Neural cell (in vitro differentiated cells): ENCODE results near the gene UCP2. TPM values are rescaled to one million over a fixed set of nuclear protein-coding genes. Genes with fewer than 3 reads are reported as not detected.
"Not testable (repeated sequence)": the region's sequence is repeated elsewhere in the genome, so short reads cannot be mapped to it uniquely, and the experiment has no call there.

Experiments used
- H2AFZ ChIP-seq: fragments of 200-600, 300-800 bp; sonication (generic), shearing (Covaris generic); 2 replicates; pipeline ENCODE4 v1.6.0; 2014; ENCODE audit warnings: low read depth, mild to moderate bottlenecking, antibody characterized with exemption, low read length, moderate library complexity
- H3F3A ChIP-seq: fragments of 200-600 bp; shearing (Covaris generic); 2 replicates; pipeline ENCODE4 v1.6.1; 2016; ENCODE audit warnings: mild to moderate bottlenecking, moderate library complexity, mixed read lengths, antibody characterized with exemption, low read length; ENCODE audit not compliant: insufficient read depth, poor library complexity, severe bottlenecking
- H3K27ac ChIP-seq: fragments of 200-600, 300-800 bp; sonication (generic), shearing (Covaris generic); 2 replicates; pipeline ENCODE4 v1.5.1; 2014; ENCODE audit warnings: mild to moderate bottlenecking, low read length, moderate library complexity
- H3K27me3 ChIP-seq: fragments of 300-800, 200-600 bp; sonication (generic), shearing (Covaris generic); 2 replicates; pipeline ENCODE4 v1.6.0; 2014; ENCODE audit warnings: mild to moderate bottlenecking, low read depth, low read length, moderate library complexity; ENCODE audit not compliant: insufficient read depth
- H3K36me3 ChIP-seq: fragments of 300-800, 200-600 bp; sonication (generic), shearing (Covaris generic); 2 replicates; pipeline ENCODE4 v1.5.1; 2014; ENCODE audit warnings: mild to moderate bottlenecking, antibody characterized with exemption, low read length, moderate library complexity; ENCODE audit not compliant: insufficient read depth
- H3K4me2 ChIP-seq: fragments of 300-800, 200-600 bp; sonication (generic), shearing (Covaris generic); 2 replicates; pipeline ENCODE4 v1.6.0; 2014; ENCODE audit warnings: mild to moderate bottlenecking, low read length
- H3K4me3 ChIP-seq: fragments of 300-800, 200-600 bp; sonication (generic), shearing (Covaris generic); 2 replicates; pipeline ENCODE4 v1.5.1; 2014; ENCODE audit warnings: mild to moderate bottlenecking, low read length, moderate library complexity
- H3K79me2 ChIP-seq: fragments of 200-600 bp; shearing (Covaris generic); replicated peaks from 2 replicates; pipeline ENCODE4 v1.6.0; 2014; ENCODE audit warnings: mild to moderate bottlenecking, low read length, moderate library complexity; ENCODE audit not compliant: insufficient read depth
- H3K9ac ChIP-seq: fragments of 300-800, 200-600 bp; sonication (generic), shearing (Covaris generic); 2 replicates; pipeline ENCODE4 v1.6.1; 2016; ENCODE audit warnings: mild to moderate bottlenecking, low read length, mixed read lengths
- H3K9me2 ChIP-seq: fragments of 200-600 bp; shearing (Covaris generic); 2 replicates; pipeline ENCODE4 v1.6.1; 2016; ENCODE audit warnings: mild to moderate bottlenecking, low read length, mixed read lengths; ENCODE audit not compliant: insufficient read depth
- H3K9me3 ChIP-seq: fragments of 200-600, 300-800 bp; sonication (generic), shearing (Covaris generic); 2 replicates; pipeline ENCODE4 v1.6.1; 2016; ENCODE audit warnings: mild to moderate bottlenecking, mixed run types, low read length, moderate library complexity, mixed read lengths
- H4K20me1 ChIP-seq: fragments of 200-600 bp; shearing (Covaris generic); 2 replicates; pipeline ENCODE4 v1.6.1; 2016; ENCODE audit warnings: mild to moderate bottlenecking, mixed run types; ENCODE audit not compliant: insufficient read depth
- EP300 ChIP-seq: fragments of 450-650 bp; conservative IDR thresholded peaks from 2 replicates; pipeline ENCODE4 v1.6.1; 2014; ENCODE audit warnings: antibody characterized with exemption, mild to moderate bottlenecking, moderate library complexity; ENCODE audit not compliant: poor library complexity, severe bottlenecking
- EZH2 ChIP-seq: fragments of 200-600, 300-800 bp; shearing (Covaris generic), sonication (generic); IDR thresholded peaks from 2 replicates; pipeline ENCODE4 v1.6.1; 2014; ENCODE audit warnings: antibody characterized with exemption, low read length, borderline replicate concordance, mild to moderate bottlenecking; ENCODE audit not compliant: insufficient read depth, poor library complexity, severe bottlenecking
- MXI1 ChIP-seq: fragments of 450-650 bp; conservative IDR thresholded peaks from 2 replicates; pipeline ENCODE4 v1.6.1; 2014; ENCODE audit warnings: antibody characterized with exemption, mild to moderate bottlenecking; ENCODE audit not compliant: poor library complexity, severe bottlenecking
- POLR2AphosphoS5 ChIP-seq: IDR thresholded peaks from 2 replicates; pipeline ENCODE4 v1.6.1; 2012
- RAD21 ChIP-seq: fragments of 450-650 bp; conservative IDR thresholded peaks from 2 replicates; pipeline ENCODE4 v1.6.1; 2014; ENCODE audit warnings: antibody characterized with exemption, mild to moderate bottlenecking, moderate library complexity
- SMC3 ChIP-seq: fragments of 450-650 bp; conservative IDR thresholded peaks from 2 replicates; pipeline ENCODE4 v1.6.1; 2014; ENCODE audit warnings: antibody characterized with exemption, mild to moderate bottlenecking, moderate library complexity; ENCODE audit not compliant: poor library complexity
- TAF1 ChIP-seq: IDR thresholded peaks from 2 replicates; pipeline ENCODE4 v1.6.1; 2012; ENCODE audit warnings: low read depth
- polyA plus RNA-seq: library from polyadenylated mRNA; depleted of rRNA; stranded (reverse); fragments of >200 nt; gene quantifications from 2 replicates; pipeline ENCODE4 v1.2.3, GENCODE V29; 2014
- TF ChIP-seq, protein P1 (sequence below): fragments of 450-650 bp; IDR thresholded peaks from 2 replicates; pipeline ENCODE4 v1.5.1; 2014; ENCODE audit warnings: antibody characterized with exemption, mild to moderate bottlenecking, moderate library complexity; ENCODE audit not compliant: poor library complexity, severe bottlenecking
- TF ChIP-seq, protein P2 (sequence below): IDR thresholded peaks from 2 replicates; pipeline ENCODE4 v1.6.1; 2012; ENCODE audit warnings: borderline replicate concordance

UCP2 gene
- polyA plus RNA-seq, 1 donor from 2014 or later: not detected

DNA sequence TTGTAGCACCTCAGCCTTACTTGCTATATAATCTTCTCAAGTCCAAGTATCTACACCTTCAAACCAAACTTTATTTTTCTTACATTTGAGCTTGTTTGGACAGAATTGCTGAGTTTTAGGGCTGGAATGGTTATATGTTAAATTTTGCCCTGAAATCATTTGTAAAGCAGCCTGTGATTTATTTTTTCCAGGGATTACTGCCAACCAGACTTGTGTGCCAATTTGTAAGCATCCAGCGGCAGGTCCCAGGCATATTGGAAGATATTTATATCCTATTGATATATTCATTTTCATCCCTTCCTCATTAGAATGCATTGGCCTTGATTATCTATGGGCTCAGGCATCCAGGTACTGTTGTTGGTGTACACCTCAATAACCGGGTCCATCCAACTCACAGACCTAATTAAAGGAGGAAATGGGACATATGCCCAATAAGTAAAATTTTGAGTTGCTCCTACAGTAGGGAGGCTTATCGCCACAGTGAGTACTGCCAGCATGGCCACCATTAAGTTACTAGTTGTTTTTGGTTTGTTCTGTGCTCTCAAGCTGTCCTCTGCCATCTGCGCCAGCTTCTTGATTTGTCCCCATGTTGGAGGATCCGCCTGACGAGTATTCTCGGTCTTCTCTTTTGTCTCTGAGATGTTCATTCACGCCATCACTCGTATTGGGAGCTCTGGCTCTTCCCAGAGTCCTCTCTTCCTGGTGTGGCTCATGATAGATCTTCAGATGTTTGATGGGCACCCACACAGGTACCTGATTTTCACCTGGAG is 41.7 kb downstream of the UCP2 start:
- TF ChIP-seq MXI1 (no peak), SMC3 (no peak), EZH2 (no peak), TAF1 (no peak), POLR2AphosphoS5 (no peak), EP300 (no peak)
- TF ChIP-seq, protein P1, sequence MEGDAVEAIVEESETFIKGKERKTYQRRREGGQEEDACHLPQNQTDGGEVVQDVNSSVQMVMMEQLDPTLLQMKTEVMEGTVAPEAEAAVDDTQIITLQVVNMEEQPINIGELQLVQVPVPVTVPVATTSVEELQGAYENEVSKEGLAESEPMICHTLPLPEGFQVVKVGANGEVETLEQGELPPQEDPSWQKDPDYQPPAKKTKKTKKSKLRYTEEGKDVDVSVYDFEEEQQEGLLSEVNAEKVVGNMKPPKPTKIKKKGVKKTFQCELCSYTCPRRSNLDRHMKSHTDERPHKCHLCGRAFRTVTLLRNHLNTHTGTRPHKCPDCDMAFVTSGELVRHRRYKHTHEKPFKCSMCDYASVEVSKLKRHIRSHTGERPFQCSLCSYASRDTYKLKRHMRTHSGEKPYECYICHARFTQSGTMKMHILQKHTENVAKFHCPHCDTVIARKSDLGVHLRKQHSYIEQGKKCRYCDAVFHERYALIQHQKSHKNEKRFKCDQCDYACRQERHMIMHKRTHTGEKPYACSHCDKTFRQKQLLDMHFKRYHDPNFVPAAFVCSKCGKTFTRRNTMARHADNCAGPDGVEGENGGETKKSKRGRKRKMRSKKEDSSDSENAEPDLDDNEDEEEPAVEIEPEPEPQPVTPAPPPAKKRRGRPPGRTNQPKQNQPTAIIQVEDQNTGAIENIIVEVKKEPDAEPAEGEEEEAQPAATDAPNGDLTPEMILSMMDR: no peak
- TF ChIP-seq, protein P2, sequence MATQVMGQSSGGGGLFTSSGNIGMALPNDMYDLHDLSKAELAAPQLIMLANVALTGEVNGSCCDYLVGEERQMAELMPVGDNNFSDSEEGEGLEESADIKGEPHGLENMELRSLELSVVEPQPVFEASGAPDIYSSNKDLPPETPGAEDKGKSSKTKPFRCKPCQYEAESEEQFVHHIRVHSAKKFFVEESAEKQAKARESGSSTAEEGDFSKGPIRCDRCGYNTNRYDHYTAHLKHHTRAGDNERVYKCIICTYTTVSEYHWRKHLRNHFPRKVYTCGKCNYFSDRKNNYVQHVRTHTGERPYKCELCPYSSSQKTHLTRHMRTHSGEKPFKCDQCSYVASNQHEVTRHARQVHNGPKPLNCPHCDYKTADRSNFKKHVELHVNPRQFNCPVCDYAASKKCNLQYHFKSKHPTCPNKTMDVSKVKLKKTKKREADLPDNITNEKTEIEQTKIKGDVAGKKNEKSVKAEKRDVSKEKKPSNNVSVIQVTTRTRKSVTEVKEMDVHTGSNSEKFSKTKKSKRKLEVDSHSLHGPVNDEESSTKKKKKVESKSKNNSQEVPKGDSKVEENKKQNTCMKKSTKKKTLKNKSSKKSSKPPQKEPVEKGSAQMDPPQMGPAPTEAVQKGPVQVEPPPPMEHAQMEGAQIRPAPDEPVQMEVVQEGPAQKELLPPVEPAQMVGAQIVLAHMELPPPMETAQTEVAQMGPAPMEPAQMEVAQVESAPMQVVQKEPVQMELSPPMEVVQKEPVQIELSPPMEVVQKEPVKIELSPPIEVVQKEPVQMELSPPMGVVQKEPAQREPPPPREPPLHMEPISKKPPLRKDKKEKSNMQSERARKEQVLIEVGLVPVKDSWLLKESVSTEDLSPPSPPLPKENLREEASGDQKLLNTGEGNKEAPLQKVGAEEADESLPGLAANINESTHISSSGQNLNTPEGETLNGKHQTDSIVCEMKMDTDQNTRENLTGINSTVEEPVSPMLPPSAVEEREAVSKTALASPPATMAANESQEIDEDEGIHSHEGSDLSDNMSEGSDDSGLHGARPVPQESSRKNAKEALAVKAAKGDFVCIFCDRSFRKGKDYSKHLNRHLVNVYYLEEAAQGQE: no peak
- Histone ChIP-seq H3K9ac (no peak overlapping the region), H3K4me3 (no peak overlapping the region), H3K79me2 (no peaks in the 10 kb centered on the region), H3K36me3 (peaks cover 4% of the 10 kb centered on the region), H3K9me3 (no peaks in the 10 kb centered on the region), H3F3A (no peaks in the 10 kb centered on the region), H3K9me2 (no peaks in the 10 kb centered on the region), H3K4me2 (no peak overlapping the region), H3K27me3 (no peaks in the 10 kb centered on the region), H2AFZ (no peak overlapping the region), H4K20me1 (no peaks in the 10 kb centered on the region), H3K27ac (no peak overlapping the region)

DNA sequence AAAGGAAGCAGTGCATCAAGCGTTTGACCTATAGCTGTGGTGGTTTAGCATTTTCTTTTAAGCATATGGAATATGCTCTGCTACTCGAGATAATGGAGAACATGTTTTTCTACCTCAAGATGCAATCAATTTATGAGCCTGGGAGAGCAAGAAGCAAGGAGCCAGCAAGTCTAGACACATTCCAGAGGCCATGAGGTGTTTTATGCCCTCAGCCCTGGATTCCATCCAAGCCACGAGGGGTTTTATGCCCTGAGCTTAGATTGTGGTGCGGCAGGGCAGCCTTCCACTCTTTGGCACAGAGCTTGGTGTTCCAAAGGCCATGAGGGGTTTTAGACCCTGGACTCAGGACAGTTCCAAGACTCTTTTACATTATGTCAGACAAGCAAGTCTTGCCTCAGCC is 43.5 kb downstream of the UCP2 start:
- Histone ChIP-seq H3K9me2 (no peaks in the 10 kb centered on the region), H2AFZ (no peak overlapping the region), H3K9me3 (no peaks in the 10 kb centered on the region), H3K4me2 (no peak overlapping the region), H3K9ac (no peak overlapping the region), H3K27me3 (no peaks in the 10 kb centered on the region), H3K27ac (no peak overlapping the region), H3K36me3 (peaks cover 4% of the 10 kb centered on the region), H4K20me1 (no peaks in the 10 kb centered on the region), H3F3A (no peaks in the 10 kb centered on the region), H3K4me3 (no peak overlapping the region), H3K79me2 (no peaks in the 10 kb centered on the region)
- TF ChIP-seq, protein P1: no peak
- TF ChIP-seq SMC3: no peak
- TF ChIP-seq EZH2: no peak
- no peak for TF ChIP-seq POLR2AphosphoS5
- no peak for TF ChIP-seq EP300
- TF ChIP-seq MXI1: no peak
- no peak for TF ChIP-seq RAD21
- TF ChIP-seq, protein P2: no peak
- no peak for TF ChIP-seq TAF1

DNA sequence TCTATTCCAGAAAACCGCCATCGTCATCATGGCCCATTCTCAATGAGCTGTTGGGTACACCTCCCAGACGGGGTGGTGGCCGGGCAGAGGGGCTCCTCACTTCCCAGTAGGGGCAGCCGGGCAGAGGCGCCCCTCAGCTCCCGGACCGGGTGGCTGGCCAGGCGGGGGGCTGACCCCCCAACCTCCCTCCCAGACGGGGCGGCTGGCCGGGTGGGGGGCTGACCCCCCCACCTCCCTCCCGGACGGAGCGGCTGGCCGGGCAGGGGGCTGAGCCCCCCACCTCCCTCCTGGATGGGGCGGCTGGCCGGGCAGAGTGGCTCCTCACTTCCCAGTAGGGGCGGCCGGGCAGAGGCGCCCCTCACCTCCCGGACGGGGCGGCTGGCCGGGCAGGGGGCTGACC is 46.6 kb downstream of the UCP2 start:
- not testable (repeated sequence) for H2AFZ ChIP-seq, H3F3A ChIP-seq, H3K36me3 ChIP-seq, H3K9ac ChIP-seq, H3K9me2 ChIP-seq, H4K20me1 ChIP-seq, H3K9me3 ChIP-seq, H3K4me3 ChIP-seq, H3K79me2 ChIP-seq, H3K27me3 ChIP-seq, H3K27ac ChIP-seq, H3K4me2 ChIP-seq
